Measurements from ENCODE around the gene S100A9.

S100A9 gene

GRCh38 chr1:153362187-153362775, 4.6 kb downstream of the S100A9 start:
- H3K4me1 ChIP-seq (ENCODE audit: control insufficient read depth, insufficient read depth, low read length, poor library complexity, severe bottlenecking), result no peaks in the 10 kb centered on the region
- no peaks in the 10 kb centered on the region for H3K9me3 ChIP-seq (ENCODE audit: control insufficient read depth, low read length)
- no peak overlapping the region for H3K4me3 ChIP-seq (ENCODE audit: extremely low read depth, insufficient read depth, low read length, poor library complexity, severe bottlenecking)
- WGBS, 2 experiments (ENCODE audit: insufficient coverage in 2 of 2), result 83 to 88% methylated on average over 2 to 3 of the region's 3 CpGs
- no peak overlapping the region for H3K27ac ChIP-seq (ENCODE audit: low read depth, low read length, severe bottlenecking)
- H3K36me3 ChIP-seq (ENCODE audit: control insufficient read depth, insufficient read depth, low read length), result no peaks in the 10 kb centered on the region

GRCh38 chr1:153363641-153364040, 6.0 kb downstream of the S100A9 start:
- Histone ChIP-seq H3K4me3 (ENCODE audit: extremely low read depth, insufficient read depth, low read length, poor library complexity, severe bottlenecking) (no peak overlapping the region), H3K9me3 (ENCODE audit: control insufficient read depth, low read length) (no peaks in the 10 kb centered on the region), H3K36me3 (ENCODE audit: control insufficient read depth, insufficient read depth, low read length) (no peaks in the 10 kb centered on the region), H3K4me1 (ENCODE audit: control insufficient read depth, insufficient read depth, low read length, poor library complexity, severe bottlenecking) (no peaks in the 10 kb centered on the region), H3K27ac (ENCODE audit: low read depth, low read length, severe bottlenecking) (no peak overlapping the region)
- 100% methylated on average over 1 of the region's 3 CpGs for WGBS, 2 experiments (ENCODE audit: insufficient coverage in 2 of 2)

GRCh38 chr1:153364156-153364555, 6.5 kb downstream of the S100A9 start:
- Histone ChIP-seq H3K4me3 (ENCODE audit: extremely low read depth, insufficient read depth, low read length, poor library complexity, severe bottlenecking) (no peak overlapping the region), H3K9me3 (ENCODE audit: control insufficient read depth, low read length) (no peaks in the 10 kb centered on the region), H3K4me1 (ENCODE audit: control insufficient read depth, insufficient read depth, low read length, poor library complexity, severe bottlenecking) (no peaks in the 10 kb centered on the region), H3K36me3 (ENCODE audit: control insufficient read depth, insufficient read depth, low read length) (no peaks in the 10 kb centered on the region), H3K27ac (ENCODE audit: low read depth, low read length, severe bottlenecking) (no peak overlapping the region)

DNA sequence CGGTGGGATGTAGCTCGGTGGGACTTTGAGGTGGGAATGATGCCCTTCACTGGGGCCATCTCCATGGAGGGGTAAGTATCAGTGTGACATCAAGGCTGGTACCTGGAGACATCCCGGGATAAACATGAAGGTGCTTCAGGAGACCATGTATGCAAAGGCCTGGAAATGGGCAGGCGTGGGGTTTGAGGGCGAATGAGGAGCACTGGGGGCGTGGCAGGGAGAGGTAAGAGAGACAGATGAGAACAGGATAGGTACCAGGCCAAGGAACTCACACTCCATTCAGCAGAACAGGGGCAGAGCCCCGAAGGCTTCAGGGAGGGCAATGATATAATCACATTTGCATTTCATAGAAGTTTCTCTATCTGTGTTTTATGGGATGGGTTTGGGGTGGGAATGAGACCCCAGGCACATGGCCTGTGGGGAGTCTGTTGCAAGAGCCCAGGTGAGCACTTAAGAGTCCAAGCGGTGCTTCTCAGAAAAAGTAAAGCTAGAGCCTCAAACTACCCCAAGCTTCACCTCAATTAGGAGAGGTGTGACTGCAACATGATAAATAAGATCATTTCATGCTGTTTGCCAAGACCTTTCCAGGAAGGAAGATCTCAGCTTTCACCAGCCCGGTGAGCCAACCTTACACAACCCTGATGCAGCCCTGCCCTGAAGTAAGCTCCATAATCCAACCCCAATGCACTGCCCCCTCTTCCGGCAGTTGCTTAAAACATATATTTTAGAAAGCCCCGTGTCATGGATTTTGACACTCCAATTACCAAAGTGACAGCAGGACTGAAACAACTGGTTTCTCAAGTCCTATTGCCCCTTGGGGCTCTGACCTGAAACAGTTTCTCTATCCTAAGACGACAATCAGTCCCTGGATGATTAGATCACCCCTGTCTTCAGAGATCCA, 7.4 kb downstream of the S100A9 start:
- 87 to 89% methylated on average over 8 to 10 of the region's 12 CpGs for WGBS, 2 experiments (ENCODE audit: insufficient coverage in 2 of 2)
- H3K9me3 ChIP-seq (ENCODE audit: control insufficient read depth, low read length), result no peaks in the 10 kb centered on the region
- no peak overlapping the region for H3K4me3 ChIP-seq (ENCODE audit: extremely low read depth, insufficient read depth, low read length, poor library complexity, severe bottlenecking)
- H3K27ac ChIP-seq (ENCODE audit: low read depth, low read length, severe bottlenecking), result no peak overlapping the region
- H3K36me3 ChIP-seq (ENCODE audit: control insufficient read depth, insufficient read depth, low read length), result no peaks in the 10 kb centered on the region
- H3K4me1 ChIP-seq (ENCODE audit: control insufficient read depth, insufficient read depth, low read length, poor library complexity, severe bottlenecking), result no peaks in the 10 kb centered on the region

DNA sequence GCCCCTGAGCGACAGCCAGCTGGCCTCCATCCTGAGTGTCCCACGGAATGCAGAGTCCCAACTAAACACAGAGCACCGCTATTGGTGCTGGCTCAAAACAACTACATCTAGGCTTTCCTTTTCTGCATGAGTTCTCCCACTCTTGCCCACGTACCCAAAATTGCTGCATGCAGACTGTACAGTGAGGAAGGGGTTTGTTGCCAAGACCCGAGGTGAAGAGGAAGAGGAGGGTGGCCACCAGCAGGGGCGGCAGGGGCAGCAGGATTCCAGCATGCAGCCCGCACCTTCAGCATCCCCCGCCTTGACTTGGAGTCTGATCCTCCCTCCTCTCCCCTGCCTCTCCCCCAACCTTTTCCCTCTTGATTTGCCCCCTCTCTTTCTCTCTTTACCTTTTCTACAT, 8.0 kb downstream of the S100A9 start:
- Histone ChIP-seq H3K36me3 (ENCODE audit: control insufficient read depth, insufficient read depth, low read length) (no peaks in the 10 kb centered on the region), H3K4me1 (ENCODE audit: control insufficient read depth, insufficient read depth, low read length, poor library complexity, severe bottlenecking) (no peaks in the 10 kb centered on the region), H3K4me3 (ENCODE audit: extremely low read depth, insufficient read depth, low read length, poor library complexity, severe bottlenecking) (no peak overlapping the region), H3K9me3 (ENCODE audit: control insufficient read depth, low read length) (no peaks in the 10 kb centered on the region), H3K27ac (ENCODE audit: low read depth, low read length, severe bottlenecking) (no peak overlapping the region)
- 83 to 90% methylated on average over 5 to 6 of the region's 8 CpGs for WGBS, 2 experiments (ENCODE audit: insufficient coverage in 2 of 2)

DNA sequence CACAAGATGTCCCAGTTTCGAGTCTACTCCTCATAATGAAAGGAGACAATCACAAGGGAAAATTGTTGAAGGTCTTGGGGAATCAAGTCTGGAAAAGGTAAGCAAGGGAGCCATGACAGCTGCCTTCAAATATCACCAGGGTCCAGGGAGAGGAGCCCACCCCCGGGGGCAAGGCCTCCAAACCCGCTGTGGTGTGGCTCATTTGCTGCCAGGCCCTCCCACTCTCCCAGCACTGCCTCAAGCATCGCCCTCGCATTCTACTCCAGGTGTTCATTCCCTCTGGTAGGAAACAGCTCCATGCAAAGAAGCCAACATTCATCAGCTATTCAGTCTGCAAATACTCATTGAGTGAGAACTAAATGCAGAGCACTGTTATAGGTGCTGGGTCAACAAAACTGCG, 8.6 kb downstream of the S100A9 start:
- Histone ChIP-seq H3K36me3 (ENCODE audit: control insufficient read depth, insufficient read depth, low read length) (no peaks in the 10 kb centered on the region), H3K9me3 (ENCODE audit: control insufficient read depth, low read length) (no peaks in the 10 kb centered on the region), H3K4me1 (ENCODE audit: control insufficient read depth, insufficient read depth, low read length, poor library complexity, severe bottlenecking) (no peaks in the 10 kb centered on the region), H3K4me3 (ENCODE audit: extremely low read depth, insufficient read depth, low read length, poor library complexity, severe bottlenecking) (no peak overlapping the region), H3K27ac (ENCODE audit: low read depth, low read length, severe bottlenecking) (no peak overlapping the region)
- 73 to 87% methylated on average over 1 to 6 of the region's 6 CpGs for WGBS, 2 experiments (ENCODE audit: insufficient coverage in 2 of 2)

GRCh38 chr1:153367090-153367489, 9.4 kb downstream of the S100A9 start:
- H3K9me3 ChIP-seq (ENCODE audit: control insufficient read depth, low read length), result no peaks in the 10 kb centered on the region
- H3K27ac ChIP-seq (ENCODE audit: low read depth, low read length, severe bottlenecking), result no peak overlapping the region
- H3K36me3 ChIP-seq (ENCODE audit: control insufficient read depth, insufficient read depth, low read length), result no peaks in the 10 kb centered on the region
- WGBS, 2 experiments (ENCODE audit: insufficient coverage in 2 of 2), result 67 to 92% methylated on average over 1 to 2 of the region's 2 CpGs
- no peaks in the 10 kb centered on the region for H3K4me1 ChIP-seq (ENCODE audit: control insufficient read depth, insufficient read depth, low read length, poor library complexity, severe bottlenecking)
- H3K4me3 ChIP-seq (ENCODE audit: extremely low read depth, insufficient read depth, low read length, poor library complexity, severe bottlenecking), result no peak overlapping the region

DNA sequence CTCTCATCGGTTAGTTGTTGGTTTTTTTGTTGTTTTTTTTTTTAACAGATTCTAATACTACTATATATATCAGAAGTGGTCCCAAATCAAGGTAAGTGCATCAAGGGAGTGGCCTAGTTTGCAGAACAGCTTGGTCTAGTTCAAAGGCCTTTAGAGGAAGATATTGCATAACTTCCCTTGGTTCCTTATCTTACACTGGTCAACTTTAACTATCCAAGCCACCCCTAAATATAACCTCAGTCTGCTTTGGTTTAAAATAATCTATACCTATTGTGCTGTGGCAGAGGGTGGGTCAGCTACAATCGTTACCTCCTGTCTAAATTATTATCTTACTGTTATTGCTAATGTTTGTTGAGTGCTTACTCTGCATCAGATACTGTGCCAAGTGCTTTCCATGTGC, 10.8 kb downstream of the S100A9 start:
- H3K36me3 ChIP-seq (ENCODE audit: control insufficient read depth, insufficient read depth, low read length), result no peaks in the 10 kb centered on the region
- H3K4me3 ChIP-seq (ENCODE audit: extremely low read depth, insufficient read depth, low read length, poor library complexity, severe bottlenecking), result no peak overlapping the region
- H3K27ac ChIP-seq (ENCODE audit: low read depth, low read length, severe bottlenecking), result no peak overlapping the region
- 80% methylated on average over 1 of the region's 2 CpGs; no CpG with 5 or more reads in 1 of the 2 experiments for WGBS, 2 experiments (ENCODE audit: insufficient coverage in 2 of 2)
- no peaks in the 10 kb centered on the region for H3K9me3 ChIP-seq (ENCODE audit: control insufficient read depth, low read length)
- H3K4me1 ChIP-seq (ENCODE audit: control insufficient read depth, insufficient read depth, low read length, poor library complexity, severe bottlenecking), result no peaks in the 10 kb centered on the region

GRCh38 chr1:153370146-153370545, 12.5 kb downstream of the S100A9 start:
- Histone ChIP-seq H3K36me3 (ENCODE audit: control insufficient read depth, insufficient read depth, low read length) (no peaks in the 10 kb centered on the region), H3K4me3 (ENCODE audit: extremely low read depth, insufficient read depth, low read length, poor library complexity, severe bottlenecking) (no peak overlapping the region), H3K9me3 (ENCODE audit: control insufficient read depth, low read length) (no peaks in the 10 kb centered on the region), H3K27ac (ENCODE audit: low read depth, low read length, severe bottlenecking) (no peak overlapping the region), H3K4me1 (ENCODE audit: control insufficient read depth, insufficient read depth, low read length, poor library complexity, severe bottlenecking) (no peaks in the 10 kb centered on the region)
- WGBS, 2 experiments (ENCODE audit: insufficient coverage in 2 of 2), result no CpG with 5 or more reads among the region's 3 CpGs

DNA sequence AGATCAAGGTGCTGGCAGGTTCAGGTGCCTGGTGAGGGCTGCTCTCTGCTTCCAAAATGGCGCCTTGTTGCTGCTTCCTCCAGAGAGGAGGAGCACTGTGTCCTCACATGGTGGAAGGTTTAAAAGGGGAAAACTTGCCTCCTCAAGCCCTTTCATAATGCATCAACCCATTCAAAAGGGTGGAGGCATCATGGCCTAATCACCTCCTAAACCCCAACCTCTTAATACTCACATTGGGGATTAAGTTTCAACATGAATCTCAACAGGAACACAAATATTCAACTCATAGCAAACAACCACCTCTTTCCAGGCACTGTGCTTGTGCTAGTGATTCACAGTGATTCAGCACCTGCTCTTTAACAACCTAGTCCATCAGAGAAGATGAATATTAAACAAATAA, 13.6 kb downstream of the S100A9 start:
- no peaks in the 10 kb centered on the region for H3K9me3 ChIP-seq (ENCODE audit: control insufficient read depth, low read length)
- H3K27ac ChIP-seq (ENCODE audit: low read depth, low read length, severe bottlenecking), result no peak overlapping the region
- 100% methylated on average over 1 of the region's 1 CpG; no CpG with 5 or more reads in 1 of the 2 experiments for WGBS, 2 experiments (ENCODE audit: insufficient coverage in 2 of 2)
- no peaks in the 10 kb centered on the region for H3K4me1 ChIP-seq (ENCODE audit: control insufficient read depth, insufficient read depth, low read length, poor library complexity, severe bottlenecking)
- H3K4me3 ChIP-seq (ENCODE audit: extremely low read depth, insufficient read depth, low read length, poor library complexity, severe bottlenecking), result no peak overlapping the region
- H3K36me3 ChIP-seq (ENCODE audit: control insufficient read depth, insufficient read depth, low read length), result no peaks in the 10 kb centered on the region

GRCh38 chr1:153372571-153372970, 14.9 kb downstream of the S100A9 start:
- H3K36me3 ChIP-seq (ENCODE audit: control insufficient read depth, insufficient read depth, low read length), result no peaks in the 10 kb centered on the region
- no peak overlapping the region for H3K27ac ChIP-seq (ENCODE audit: low read depth, low read length, severe bottlenecking)
- no peak overlapping the region for H3K4me3 ChIP-seq (ENCODE audit: extremely low read depth, insufficient read depth, low read length, poor library complexity, severe bottlenecking)
- no peaks in the 10 kb centered on the region for H3K4me1 ChIP-seq (ENCODE audit: control insufficient read depth, insufficient read depth, low read length, poor library complexity, severe bottlenecking)
- 86 to 97% methylated on average over 1 to 2 of the region's 2 CpGs for WGBS, 2 experiments (ENCODE audit: insufficient coverage in 2 of 2)
- no peaks in the 10 kb centered on the region for H3K9me3 ChIP-seq (ENCODE audit: control insufficient read depth, low read length)
